SK-N-MC (cell line): ENCODE data around the gene SP6.

Experiments used
- EZH2 ChIP-seq: fragments of 200-600 bp; sonication (generic); IDR thresholded peaks from one replicate; pipeline ENCODE4 v1.6.1; 2017; ENCODE audit warnings: antibody characterized with exemption
- POLR2AphosphoS5 ChIP-seq: IDR thresholded peaks from 2 replicates; pipeline ENCODE4 v1.6.1; 2012; ENCODE audit warnings: mild to moderate bottlenecking, low read depth, low read length, borderline replicate concordance

- TF ChIP-seq POLR2AphosphoS5 (no peak), EZH2 (no peak)
Measured at GRCh38 chr17:47803201-47803600, 47.8 kb downstream of the SP6 start.
